Measurements from ENCODE around the gene GSK3B. TPM values are rescaled to one million over a fixed set of nuclear protein-coding genes. Genes with fewer than 3 reads are reported as not detected.

The GSK3B gene
- total RNA-seq, 4 donors from 2014 or later = 35.0 to 53.2 (median 44.0) TPM

GRCh38 chr3:119969759-119970158, 124.5 kb downstream of the GSK3B start:
- Histone ChIP-seq H3K4me3 (replicated peaks in 1 of 3) (no peak overlapping the region), H3K9me3 (no peaks in the 10 kb centered on the region), H3K36me3 (no peaks in the 10 kb centered on the region), H3K27ac (no peak overlapping the region), H3K4me1 (no peaks in the 10 kb centered on the region), H3K27me3 (no peaks in the 10 kb centered on the region)
- TF ChIP-seq POLR2A (IDR thresholded peaks at IDR 0.05) = no peak
- no peak for TF ChIP-seq CTCF (IDR thresholded peaks at IDR 0.05)
- no peak for DNase-seq
- 73 to 88% methylated on average over 4 of the region's 4 CpGs for WGBS, 2 donors
- intact Hi-C loops (cut with DNase I) = no loop called here

GRCh38 chr3:119967353-119968006, 126.8 kb downstream of the GSK3B start:
- H3K36me3 ChIP-seq = no peaks in the 10 kb centered on the region
- WGBS, 2 donors = 96% methylated on average over 7 of the region's 7 CpGs

GRCh38 chr3:119965692-119966091, 128.6 kb downstream of the GSK3B start:
- WGBS, 2 donors = 47 to 94% methylated on average over 1 of the region's 1 CpG
- no peaks in the 10 kb centered on the region for H3K36me3 ChIP-seq
- H3K4me1 ChIP-seq = no peaks in the 10 kb centered on the region
- DNase-seq = no peak
- no peak for TF ChIP-seq POLR2A (IDR thresholded peaks at IDR 0.05)
- TF ChIP-seq CTCF (IDR thresholded peaks at IDR 0.05) = no peak
- no peaks in the 10 kb centered on the region for H3K9me3 ChIP-seq
- H3K27ac ChIP-seq = no peak overlapping the region
- H3K4me3 ChIP-seq (replicated peaks in 1 of 3) = no peak overlapping the region
- H3K27me3 ChIP-seq = no peaks in the 10 kb centered on the region
- intact Hi-C loops (cut with DNase I) = no loop called here

More at GRCh38 chr3:119967353-119968006, 126.8 kb downstream of the GSK3B start:
- no peak for DNase-seq
- TF ChIP-seq POLR2A (IDR thresholded peaks at IDR 0.05) = no peak
- TF ChIP-seq CTCF (IDR thresholded peaks at IDR 0.05) = no peak
- Histone ChIP-seq H3K9me3 (no peaks in the 10 kb centered on the region), H3K27me3 (no peaks in the 10 kb centered on the region), H3K4me3 (replicated peaks in 1 of 3) (no peak overlapping the region), H3K27ac (no peak overlapping the region), H3K4me1 (no peaks in the 10 kb centered on the region)
- intact Hi-C loops (cut with DNase I) = no loop called here

GRCh38 chr3:119964294-119964693, 130.0 kb downstream of the GSK3B start:
- no peak overlapping the region for H3K4me3 ChIP-seq (replicated peaks in 1 of 3)
- no peak for TF ChIP-seq CTCF (IDR thresholded peaks at IDR 0.05)
- TF ChIP-seq POLR2A (IDR thresholded peaks at IDR 0.05) = no peak
- no peaks in the 10 kb centered on the region for H3K4me1 ChIP-seq
- H3K9me3 ChIP-seq = no peaks in the 10 kb centered on the region
- intact Hi-C loops (cut with DNase I) = no loop called here
- no peak for DNase-seq
- no peaks in the 10 kb centered on the region for H3K36me3 ChIP-seq
- WGBS, 2 donors = 91 to 93% methylated on average over 2 of the region's 2 CpGs
- H3K27me3 ChIP-seq = no peaks in the 10 kb centered on the region
- no peak overlapping the region for H3K27ac ChIP-seq

- Histone ChIP-seq H3K27ac (no peak overlapping the region), H3K4me3 (replicated peaks in 1 of 3) (no peak overlapping the region), H3K27me3 (no peaks in the 10 kb centered on the region), H3K9me3 (no peaks in the 10 kb centered on the region), H3K36me3 (no peaks in the 10 kb centered on the region), H3K4me1 (peaks cover 1 to 3% of the 10 kb centered on the region in 2 donors)
- WGBS, 2 donors = 90 to 91% methylated on average over 6 of the region's 6 CpGs
- DNase-seq = no peak
- TF ChIP-seq CTCF (IDR thresholded peaks at IDR 0.05) (no peak), POLR2A (IDR thresholded peaks at IDR 0.05) (no peak)
- intact Hi-C loops (cut with DNase I) = no loop called here
Observed at GRCh38 chr3:119955972-119956371, 138.3 kb downstream of the GSK3B start.

All from thyroid gland (tissue), 4 donors.